HG03432 (cell line): ENCODE data around the gene LCE1D.

Experiments used
- ATAC-seq: cut with Tn5 transposase; IDR thresholded peaks from one replicate; pipeline ENCODE4 v1.9.1; 2021; ENCODE audit warnings: mild to moderate bottlenecking, moderate library complexity; ENCODE audit not compliant: unreplicated experiment

Gene LCE1D, protein sequence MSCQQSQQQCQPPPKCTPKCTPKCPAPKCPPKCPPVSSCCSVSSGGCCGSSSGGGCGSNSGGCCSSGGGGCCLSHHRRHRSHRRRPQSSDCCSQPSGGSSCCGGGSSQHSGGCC

DNA sequence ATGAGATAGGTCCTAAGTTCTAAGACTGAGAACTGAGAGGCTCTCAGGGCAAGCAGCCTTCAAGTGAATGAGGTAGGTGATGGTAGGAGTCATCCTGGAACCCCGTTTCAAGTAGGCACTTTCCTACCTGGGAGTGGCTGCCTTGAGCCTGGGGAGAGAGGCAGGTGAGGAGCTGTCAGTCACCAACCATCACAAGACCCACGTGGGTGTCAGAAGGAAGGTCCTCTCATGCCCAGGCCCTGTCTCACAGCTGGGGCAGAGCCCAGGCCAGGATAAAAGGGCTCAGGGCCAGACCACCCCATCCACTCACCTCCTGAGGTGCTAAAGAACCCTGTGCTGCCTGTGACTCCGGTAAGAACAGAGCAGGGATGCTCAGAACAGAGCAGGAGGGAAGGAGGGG, at the start of gene LCE1D:
LCE1D (plus strand) TSS at position 301 of the 400 bp plus-strand sequence. CDS start 1,074 bp downstream, outside the sequence.
- ATAC-seq, result no peak

DNA sequence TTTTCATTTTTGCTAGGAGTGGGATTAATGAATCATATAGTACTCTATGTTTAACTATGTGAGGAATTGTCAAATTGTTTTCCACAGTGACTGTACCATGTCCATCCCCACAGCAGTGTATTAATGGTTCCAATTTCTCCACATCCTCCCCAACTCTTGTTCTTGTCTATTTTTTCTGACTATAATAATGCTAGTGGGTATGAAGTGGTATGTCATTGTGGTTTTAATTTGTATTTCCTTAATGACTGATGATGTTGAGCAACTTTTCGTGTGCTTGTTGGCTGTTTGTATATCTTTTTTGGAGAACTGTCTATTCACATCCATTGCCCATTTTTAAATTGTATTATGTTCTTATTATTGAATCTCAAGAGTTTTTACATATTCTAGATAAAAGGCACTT, 48.7 kb upstream of the LCE1D start:
- ATAC-seq, result no peak

DNA sequence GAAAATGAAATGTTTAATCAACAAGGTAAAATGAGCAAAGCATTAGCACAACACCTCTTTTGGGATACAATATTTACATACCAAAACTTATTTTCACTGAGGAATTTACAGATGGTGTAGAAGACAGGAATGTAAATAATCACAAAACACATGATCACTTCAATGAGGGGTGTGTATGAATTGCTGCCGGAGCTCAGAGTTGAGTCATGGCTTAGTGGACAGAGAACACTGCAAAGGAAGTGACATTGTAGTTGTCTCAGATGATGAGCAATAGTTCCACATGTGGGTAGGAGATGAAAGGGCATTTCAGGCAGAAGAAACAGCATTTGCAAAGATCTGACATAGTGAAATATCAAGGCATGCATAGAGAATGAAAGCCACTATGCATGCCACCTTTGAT, 44.3 kb upstream of the LCE1D start:
- ATAC-seq, result no peak

DNA sequence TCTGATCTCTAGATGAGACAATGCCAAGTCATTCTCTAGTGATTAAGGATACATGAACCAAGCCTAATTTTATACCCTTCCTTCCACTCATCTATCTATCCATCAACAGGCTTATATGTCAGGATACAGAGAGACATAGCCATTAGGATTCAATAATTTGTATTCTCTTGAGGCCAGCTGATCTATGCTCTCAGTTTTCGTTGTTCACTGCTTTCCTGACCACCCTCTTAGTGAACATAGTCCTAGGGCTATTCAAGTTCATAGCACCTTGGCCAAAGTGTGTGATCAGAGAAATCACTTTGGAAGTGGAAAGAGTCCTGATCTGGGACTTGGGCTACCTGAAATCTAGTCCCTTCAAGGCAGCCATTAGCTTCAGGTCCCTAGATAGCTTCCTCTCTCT, 42.9 kb upstream of the LCE1D start:
- ATAC-seq, result no peak

DNA sequence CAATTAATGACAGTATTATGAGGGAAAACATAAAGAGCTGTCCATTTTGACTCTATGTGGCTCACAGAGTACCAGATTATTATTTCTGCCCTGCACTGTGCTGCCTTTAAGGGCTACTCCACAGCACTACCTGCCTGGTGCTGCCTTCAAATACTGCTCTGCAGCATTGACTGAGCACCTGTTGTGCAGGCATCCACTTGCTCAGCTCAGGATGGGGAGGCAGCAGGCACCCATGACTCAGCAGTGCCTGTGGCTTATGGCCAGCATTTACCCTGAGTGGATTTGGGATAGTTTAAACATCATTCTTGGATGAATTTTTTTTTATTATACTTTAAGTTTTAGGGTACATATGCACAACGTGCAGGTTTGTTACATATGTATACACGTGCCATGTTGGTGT, 39.6 kb upstream of the LCE1D start:
- ATAC-seq, result no peak

DNA sequence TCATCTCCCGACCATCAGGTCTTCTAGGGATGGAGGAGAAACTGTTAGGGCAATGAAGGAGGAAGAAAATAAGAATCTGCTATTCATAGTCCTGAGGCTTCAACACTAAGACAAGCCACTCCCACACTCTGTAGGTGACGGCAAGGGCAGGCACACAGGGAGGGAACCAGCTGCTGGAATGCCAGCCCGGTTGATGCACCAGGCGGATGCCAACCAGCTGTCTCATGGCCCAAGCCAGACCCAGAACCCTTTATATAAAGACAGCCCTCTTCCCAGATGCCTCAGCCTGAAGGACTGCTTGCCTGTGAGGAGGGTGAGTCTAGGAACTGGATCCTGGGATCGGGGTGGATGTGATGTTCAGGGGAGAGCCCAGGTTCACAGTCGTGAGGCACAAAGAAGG, 38.8 kb upstream of the LCE1D start, which contains the start of gene KPRP:
KPRP (plus strand) TSS at position 279 of the 400 bp plus-strand sequence. CDS start 1,564 bp downstream, outside the sequence.
- ATAC-seq, result no peak

DNA sequence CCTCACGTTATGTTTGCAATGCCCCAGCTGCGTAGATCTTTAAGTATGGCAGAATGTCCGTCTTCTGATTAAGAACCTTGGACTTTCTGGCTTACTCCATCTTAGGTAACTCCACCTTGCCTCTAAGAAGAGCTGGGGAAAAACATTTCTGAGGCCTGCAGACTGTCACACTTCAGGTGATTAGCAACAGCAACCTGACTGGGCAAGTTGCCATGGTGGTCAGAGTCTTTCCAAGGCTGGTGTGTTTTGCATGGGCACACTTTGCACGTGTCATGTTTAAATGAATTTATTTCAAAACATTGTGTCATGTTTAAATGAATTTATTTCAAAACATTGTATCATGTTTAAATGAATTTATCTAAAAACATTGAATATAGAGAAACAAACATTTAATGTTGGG, 37.9 kb upstream of the LCE1D start:
- no peak for ATAC-seq

DNA sequence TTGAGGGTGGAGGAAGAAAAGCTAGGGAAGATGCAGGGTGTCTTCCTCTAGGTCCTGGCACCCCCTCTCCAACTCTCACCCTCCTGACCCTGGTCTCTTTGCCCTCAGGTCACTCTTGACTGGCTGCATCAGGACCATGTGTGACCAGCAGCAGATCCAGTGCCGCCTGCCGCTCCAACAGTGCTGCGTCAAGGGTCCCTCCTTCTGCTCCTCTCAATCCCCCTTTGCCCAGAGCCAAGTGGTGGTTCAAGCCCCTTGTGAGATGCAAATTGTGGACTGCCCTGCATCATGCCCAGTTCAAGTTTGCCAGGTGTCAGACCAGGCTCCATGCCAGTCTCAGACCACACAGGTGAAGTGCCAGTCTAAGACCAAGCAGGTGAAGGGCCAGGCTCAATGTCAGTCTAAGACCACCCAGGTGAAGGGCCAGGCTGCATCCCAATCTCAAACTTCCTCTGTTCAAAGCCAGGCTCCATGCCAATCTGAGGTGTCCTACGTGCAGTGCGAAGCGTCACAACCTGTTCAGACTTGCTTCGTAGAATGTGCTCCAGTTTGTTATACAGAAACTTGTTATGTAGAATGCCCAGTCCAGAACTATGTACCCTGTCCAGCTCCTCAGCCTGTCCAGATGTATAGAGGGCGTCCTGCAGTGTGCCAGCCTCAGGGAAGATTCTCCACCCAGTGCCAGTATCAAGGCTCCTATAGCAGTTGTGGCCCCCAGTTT, 36.9 kb upstream of the LCE1D start:
- no peak for ATAC-seq

DNA sequence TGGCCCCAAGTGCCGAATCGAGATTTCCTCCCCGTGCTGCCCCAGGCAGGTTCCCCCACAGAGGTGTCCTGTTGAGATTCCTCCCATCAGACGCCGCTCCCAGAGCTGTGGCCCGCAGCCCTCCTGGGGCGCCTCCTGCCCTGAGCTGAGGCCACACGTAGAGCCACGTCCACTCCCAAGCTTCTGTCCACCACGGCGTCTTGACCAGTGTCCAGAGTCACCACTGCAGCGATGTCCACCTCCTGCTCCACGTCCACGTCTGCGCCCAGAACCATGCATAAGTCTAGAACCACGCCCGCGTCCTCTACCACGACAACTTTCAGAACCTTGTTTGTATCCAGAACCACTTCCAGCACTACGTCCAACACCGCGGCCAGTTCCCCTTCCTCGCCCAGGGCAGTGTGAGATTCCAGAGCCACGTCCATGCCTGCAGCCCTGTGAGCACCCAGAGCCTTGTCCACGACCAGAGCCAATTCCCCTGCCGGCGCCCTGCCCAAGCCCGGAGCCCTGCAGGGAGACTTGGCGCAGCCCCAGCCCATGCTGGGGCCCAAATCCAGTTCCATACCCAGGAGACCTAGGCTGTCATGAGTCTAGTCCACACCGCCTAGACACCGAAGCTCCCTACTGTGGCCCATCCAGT, 35.9 kb upstream of the LCE1D start:
- ATAC-seq, result no peak

DNA sequence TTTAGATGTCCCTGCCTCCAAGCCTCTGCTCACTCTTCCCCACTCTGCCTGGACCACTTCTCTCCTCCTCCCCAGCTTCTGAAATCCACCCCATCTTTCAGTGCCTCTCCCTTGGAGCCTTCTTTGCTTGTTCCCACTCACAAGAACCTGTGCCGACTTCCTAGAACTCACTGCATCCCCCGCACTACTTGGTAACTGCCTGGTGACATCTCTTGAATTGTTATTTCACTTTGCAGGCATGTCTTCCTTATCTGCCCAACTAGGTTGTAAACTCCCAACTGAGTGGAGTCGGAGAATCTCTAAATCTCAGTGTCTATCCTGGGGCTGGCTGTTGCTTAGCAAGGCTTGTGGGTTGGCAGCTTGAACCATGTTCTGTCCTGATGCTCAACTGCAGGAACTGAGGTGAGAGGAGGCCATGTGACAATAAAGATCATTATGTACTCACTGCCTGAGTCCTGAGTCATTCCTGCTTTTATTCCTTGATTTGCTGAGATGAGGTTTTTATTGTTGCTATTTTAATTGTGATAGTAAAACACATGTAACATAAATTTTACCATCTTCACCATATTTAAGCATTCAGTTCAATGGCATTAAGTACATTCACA, 34.8 kb upstream of the LCE1D start:
- ATAC-seq, result no peak

DNA sequence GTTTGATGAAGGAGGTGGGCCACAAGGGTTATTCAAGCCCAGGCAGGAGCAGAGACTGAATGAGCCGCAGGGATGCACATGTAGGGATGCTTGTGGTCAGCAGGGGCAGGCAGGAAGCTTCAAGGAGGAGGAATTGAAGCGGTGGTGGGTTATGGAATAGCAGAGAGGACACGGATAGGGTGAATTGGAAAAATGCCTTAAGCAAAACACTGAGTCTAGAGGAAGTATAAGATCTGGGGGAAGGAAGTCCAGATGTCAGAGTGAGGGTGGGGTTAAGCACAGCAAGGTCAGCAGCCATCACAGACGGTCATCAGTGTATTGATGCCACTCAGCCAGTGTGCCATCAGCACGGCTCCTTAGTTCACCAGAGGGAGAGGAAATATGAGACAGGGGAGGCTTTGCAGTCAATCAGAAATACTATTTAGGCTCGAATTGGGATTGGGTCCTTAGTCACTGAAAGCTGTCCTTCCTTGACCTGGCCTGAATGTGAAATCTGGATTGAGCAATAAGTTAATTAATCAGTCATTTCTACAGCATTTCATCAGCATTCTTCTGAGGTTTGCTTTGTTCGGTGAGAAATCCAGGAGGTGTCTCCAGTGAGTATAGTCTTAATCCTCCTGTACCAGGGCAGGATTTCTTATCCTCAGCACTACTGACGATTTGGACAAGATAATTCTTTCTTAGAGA, 27.5 kb upstream of the LCE1D start:
- no peak for ATAC-seq

DNA sequence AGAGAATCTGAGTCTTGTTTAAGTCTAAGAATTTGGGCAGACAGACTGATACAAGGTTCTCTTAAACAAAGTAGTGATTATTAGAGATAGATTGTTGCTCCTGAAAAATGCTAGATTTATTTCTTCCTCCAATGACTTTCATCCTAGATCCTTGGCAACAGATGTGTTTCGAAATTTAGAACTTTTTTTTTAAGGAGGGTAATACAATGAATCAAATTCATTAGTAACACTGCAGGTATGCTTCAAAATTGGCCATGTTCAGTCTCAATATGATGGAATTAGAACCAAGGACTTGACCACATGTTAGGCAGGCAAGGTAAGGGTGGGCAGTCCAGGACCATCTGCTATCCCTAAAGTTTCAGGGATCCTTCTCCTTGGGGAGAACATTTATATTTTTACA, 26.1 kb upstream of the LCE1D start:
- ATAC-seq, result no peak

DNA sequence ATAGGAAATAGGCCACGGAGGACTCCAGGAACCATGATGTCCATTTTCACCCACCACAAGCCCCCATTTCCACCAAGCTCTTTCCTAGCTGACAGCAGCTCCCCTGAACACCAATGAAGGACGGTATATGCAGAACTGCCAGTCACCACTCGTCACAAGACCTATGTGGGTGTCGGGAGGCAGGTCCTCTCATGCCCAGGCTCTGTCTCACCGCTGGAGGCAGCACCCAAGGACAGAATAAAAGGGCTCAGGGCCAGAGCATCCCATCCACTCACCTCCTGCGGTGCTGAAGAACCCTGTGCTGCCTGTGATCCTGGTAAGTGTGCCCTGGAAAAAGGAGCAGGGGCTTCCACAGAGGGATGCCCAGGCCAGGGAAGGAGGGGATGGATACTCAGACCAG, 21.6 kb upstream of the LCE1D start, which contains the start of gene LCE1F:
LCE1F (plus strand) TSS at position 266 of the 400 bp plus-strand sequence. CDS start 1,232 bp downstream, outside the sequence.
- no peak for ATAC-seq

DNA sequence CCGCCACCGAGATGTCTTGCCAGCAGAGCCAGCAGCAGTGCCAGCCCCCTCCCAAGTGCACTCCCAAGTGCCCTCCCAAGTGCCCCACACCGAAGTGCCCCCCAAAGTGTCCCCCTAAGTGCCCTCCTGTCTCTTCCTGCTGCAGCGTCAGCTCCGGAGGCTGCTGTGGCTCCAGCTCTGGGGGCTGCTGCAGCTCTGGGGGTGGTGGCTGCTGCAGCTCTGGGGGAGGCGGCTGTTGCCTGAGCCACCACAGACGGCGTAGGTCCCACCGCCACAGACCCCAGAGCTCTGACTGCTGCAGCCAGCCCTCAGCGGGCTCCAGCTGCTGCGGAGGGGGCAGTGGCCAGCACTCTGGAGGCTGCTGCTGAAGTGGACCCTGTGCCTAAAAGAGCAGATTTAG, 20.2 kb upstream of the LCE1D start:
- ATAC-seq, result no peak

DNA sequence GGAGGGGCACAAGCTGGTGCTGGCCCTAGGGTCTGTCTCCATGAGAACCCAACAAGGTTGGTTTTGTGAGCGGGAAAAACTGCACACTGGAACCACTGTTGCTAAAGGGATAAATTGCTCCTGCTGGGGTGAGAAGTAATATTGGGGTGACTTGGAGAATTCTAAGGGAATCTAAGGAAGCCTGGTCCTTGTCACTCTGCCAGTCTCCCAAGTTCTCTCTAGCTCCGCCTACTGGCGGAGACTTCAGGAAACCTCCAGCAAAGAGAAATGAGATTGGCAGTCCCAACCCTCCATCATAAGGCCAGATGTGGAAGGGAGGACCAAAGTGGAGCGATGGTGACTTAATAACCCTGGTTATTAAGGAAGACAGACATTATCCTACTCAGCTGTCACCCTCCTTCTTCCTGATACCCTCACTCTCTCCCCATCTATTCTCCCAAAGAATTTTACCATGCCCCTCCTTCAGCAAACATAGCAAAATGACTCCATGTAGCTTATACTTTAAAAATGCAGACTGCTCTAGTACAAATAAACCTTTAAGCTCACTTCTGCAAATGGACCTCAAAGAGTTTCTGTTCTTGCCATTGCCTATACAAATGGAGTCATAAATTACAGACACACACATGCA, 18.9 kb upstream of the LCE1D start:
- ATAC-seq, result no peak

DNA sequence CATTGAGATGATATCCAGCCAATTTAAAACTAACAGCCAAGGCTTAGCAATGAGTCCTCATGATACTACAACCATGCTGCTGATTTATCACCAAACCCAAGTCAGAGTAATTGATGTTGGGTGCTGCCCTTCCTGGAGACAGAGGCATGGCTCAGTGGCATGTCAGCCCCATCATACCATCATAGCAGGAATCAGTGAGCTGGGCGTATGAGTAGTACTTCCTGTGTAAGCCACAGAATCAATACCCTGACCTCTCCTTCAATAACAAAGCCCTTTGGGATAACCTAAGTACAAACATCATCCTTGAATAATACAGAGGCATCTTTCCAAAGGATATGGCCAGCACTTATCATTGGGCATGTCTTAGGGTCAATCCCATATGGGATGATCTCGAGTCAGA, 13.4 kb upstream of the LCE1D start:
- ATAC-seq, result no peak

DNA sequence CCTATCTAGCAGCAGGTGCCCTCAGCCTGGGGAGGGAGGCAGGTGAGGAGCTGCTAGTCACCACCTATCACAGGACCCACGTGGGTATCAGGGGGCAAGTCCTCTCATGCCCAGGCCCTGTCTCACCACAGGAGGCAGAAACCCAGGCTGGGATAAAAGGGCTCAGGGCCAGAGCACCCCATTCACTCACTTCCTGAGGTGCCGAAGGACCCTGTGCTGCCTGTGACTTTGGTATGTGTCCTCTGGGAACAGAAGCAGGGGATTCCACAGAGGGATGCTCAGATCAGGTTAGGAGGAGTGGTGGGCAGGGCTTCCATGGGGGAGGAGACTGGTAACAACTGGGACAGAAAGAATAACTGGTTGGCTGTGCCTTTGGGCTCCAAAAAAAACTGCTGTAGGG, 10.4 kb upstream of the LCE1D start, which contains the start of gene LCE1E:
LCE1E (plus strand) TSS at position 181 of the 400 bp plus-strand sequence. CDS start 1,043 bp downstream, outside the sequence.
- ATAC-seq, result no peak

DNA sequence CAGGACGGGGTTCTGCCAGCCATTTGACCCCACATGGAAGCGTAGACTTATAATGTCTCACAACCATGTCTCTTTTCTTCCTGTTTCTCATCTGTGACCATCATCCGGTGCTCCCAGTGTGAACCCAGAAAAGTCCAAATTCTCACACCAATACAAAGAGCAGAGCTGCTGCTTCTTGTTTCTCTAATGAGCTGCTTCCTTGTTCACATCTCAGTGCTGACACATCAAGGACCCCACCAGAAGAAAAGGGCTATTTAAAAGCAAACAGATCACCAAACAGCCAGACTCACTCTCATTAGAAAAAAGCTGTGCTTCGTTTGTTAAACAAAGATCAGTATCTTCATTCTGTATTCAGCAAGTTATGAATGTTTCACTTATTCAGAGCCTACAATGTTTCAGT, 835 bp upstream of the LCE1D start:
- ATAC-seq, result no peak

DNA sequence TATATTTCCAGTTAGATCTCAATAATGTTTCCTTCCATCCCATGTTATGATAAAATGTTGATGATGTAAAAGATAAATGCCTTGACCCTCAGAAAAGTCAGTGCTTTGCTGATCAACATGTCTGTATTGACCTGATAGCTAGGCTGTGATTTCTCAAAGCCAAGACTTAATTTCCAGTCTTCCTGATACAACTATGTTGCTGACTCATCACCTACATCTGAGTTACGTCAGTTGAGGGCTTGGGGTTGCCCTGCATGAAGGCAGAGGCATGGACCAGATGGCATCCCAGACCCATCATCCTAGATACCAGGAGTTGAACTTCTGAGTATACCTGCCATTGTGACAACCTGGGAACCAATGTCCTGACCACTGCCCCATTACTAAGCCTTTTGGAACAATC, 4.8 kb downstream of the LCE1D start:
- no peak for ATAC-seq

DNA sequence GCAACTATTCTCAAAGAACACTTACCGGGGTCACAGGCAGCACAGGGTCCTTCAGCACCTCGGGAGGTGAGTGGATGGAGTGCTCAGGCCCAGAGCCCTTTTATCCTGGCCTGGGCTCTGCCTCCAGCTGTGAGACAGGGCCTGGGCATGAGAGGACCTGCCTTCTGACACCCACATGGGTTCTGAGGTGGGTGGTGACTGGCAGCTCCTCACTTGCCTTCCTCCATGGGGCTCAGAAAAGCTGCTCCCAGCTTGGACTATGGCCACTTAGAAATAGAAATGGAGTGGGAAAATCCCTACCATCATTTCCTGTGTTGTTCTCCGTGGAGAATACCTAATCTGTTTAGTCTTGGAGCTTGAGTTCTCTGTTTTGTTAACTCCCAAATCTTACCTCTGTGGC, 10.1 kb downstream of the LCE1D start, which contains the start of gene LCE1C:
LCE1C (minus strand) TSS at position 76 of the 400 bp plus-strand sequence. CDS start 1,173 bp downstream, outside the sequence.
- ATAC-seq, result no peak
